B cell (primary cell): Measurements from ENCODE around the gene PRDM5. TPM values are rescaled to one million over a fixed set of nuclear protein-coding genes. Genes with fewer than 3 reads are reported as not detected.

Source experiments
- ATAC-seq: fragments of 200-7000 bp; cut with Tn5 transposase; one replicate; pipeline ENCODE4 v1.10.0; 2021; ENCODE audit warnings: low read depth, mild to moderate bottlenecking, moderate number of reproducible peaks, moderate library complexity
- CTCF ChIA-PET: fragments of 350-600 bp; sonication (Branson Sonifier 250); formaldehyde crosslinking; loops from one replicate; lab custom pipeline; 2021; ENCODE audit warnings: antibody characterized with exemption, inconsistent platforms; lab: Charles Lee
- POLR2A ChIA-PET: fragments of 350-600 bp; sonication (Branson Sonifier 250); formaldehyde crosslinking; loops from one replicate; lab custom pipeline; 2021; ENCODE audit warnings: antibody characterized with exemption; lab: Charles Lee
- DNase-seq: peaks from one replicate; pipeline ENCODE4 v3.0.0; 2013
- H2AFZ ChIP-seq: 2 replicates; pipeline ENCODE4 v1.6.1; 2012; ENCODE audit warnings: mild to moderate bottlenecking, low read depth, low read length; ENCODE audit not compliant: insufficient read depth, poor library complexity, severe bottlenecking
- H3K27ac ChIP-seq, 2 donors: 1 replicate in 1 of 2; 2 replicates in 1 of 2; pipeline ENCODE4 v1.5.1; 2012 to 2013; ENCODE audit warnings: low read length in 2 of 2, mild to moderate bottlenecking in 2 of 2, moderate library complexity in 1 of 2
- H3K27me3 ChIP-seq, 4 experiments: fragments of 200-600 bp in 1 of 4; sonication (generic) in 1 of 4; replicated peaks in 1 of 4; 1 replicate in 2 of 4; 2 replicates in 2 of 4; pipeline versions ENCODE4 v1.6.1 to v1.7.0; 2013 to 2016; ENCODE audit warnings: low read length in 3 of 4, mild to moderate bottlenecking in 2 of 4, mixed read lengths in 1 of 4, moderate library complexity in 1 of 4; ENCODE audit not compliant: insufficient read depth in 4 of 4, control insufficient read depth in 3 of 4; ENCODE audit errors: control extremely low read depth in 1 of 4
- H3K36me3 ChIP-seq, 2 experiments: replicated peaks in 1 of 2; 1 replicate in 1 of 2; 2 replicates in 1 of 2; pipeline versions ENCODE4 v1.6.1 to v1.7.1; 2013; ENCODE audit warnings: low read length in 1 of 2; ENCODE audit not compliant: insufficient read depth in 2 of 2, control insufficient read depth in 1 of 2; ENCODE audit errors: control extremely low read depth in 1 of 2, extremely low read depth in 1 of 2
- H3K4me1 ChIP-seq, 2 donors: fragments of 200-600 bp in 1 of 2; sonication (generic) in 1 of 2; 1 replicate in 1 of 2; 2 replicates in 1 of 2; pipeline versions ENCODE4 v1.5.1 to v1.6.1; 2013 to 2017; ENCODE audit warnings: low read length in 2 of 2; ENCODE audit not compliant: control insufficient read depth in 2 of 2, insufficient read depth in 2 of 2
- H3K4me2 ChIP-seq: replicated peaks from 2 replicates; pipeline ENCODE3; 2012; ENCODE audit warnings: mild to moderate bottlenecking, low read depth, low read length; ENCODE audit not compliant: poor library complexity, severe bottlenecking
- H3K4me3 ChIP-seq, 5 experiments: fragments of 200-600 bp in 1 of 5; sonication (generic) in 1 of 5; 1 replicate in 3 of 5; 2 replicates in 2 of 5; pipeline versions ENCODE4 v1.5.1 to v1.7.0; 2011 to 2016; ENCODE audit warnings: low read length in 4 of 5, mild to moderate bottlenecking in 4 of 5, low read depth in 2 of 5, control low read depth in 1 of 5, moderate library complexity in 1 of 5; ENCODE audit not compliant: insufficient read depth in 1 of 5; ENCODE audit errors: control extremely low read depth in 1 of 5, extremely low read depth in 1 of 5
- H3K79me2 ChIP-seq: fragments of 200-600 bp; sonication (generic); one replicate; pipeline ENCODE4 v1.6.0; 2016; ENCODE audit warnings: low read length; ENCODE audit not compliant: control insufficient read depth, insufficient read depth
- H3K9ac ChIP-seq: fragments of 200-600 bp; sonication (generic); 2 replicates; pipeline ENCODE4 v1.6.1; 2017; ENCODE audit warnings: mild to moderate bottlenecking, low read length, moderate library complexity
- H3K9me3 ChIP-seq, 3 donors: one replicate each; pipeline versions ENCODE4 v1.6.1 to v1.7.1; 2013; ENCODE audit warnings: low read length in 2 of 3; ENCODE audit not compliant: control insufficient read depth in 2 of 3, insufficient read depth in 1 of 3; ENCODE audit errors: control extremely low read depth in 1 of 3
- H4K20me1 ChIP-seq: 2 replicates; pipeline ENCODE4 v1.6.0; 2012; ENCODE audit warnings: mild to moderate bottlenecking, low read length; ENCODE audit not compliant: insufficient read depth, control insufficient read depth, poor library complexity, severe bottlenecking
- H3K27ac Mint-ChIP-seq: one replicate; pipeline ENCODE4 v1.8.0; 2021; ENCODE audit warnings: mixed read lengths
- H3K27me3 Mint-ChIP-seq: one replicate; pipeline ENCODE4 v1.8.0; 2021; ENCODE audit warnings: mixed read lengths
- H3K4me1 Mint-ChIP-seq: one replicate; pipeline ENCODE4 v1.8.0; 2021; ENCODE audit warnings: mixed read lengths
- H3K4me3 Mint-ChIP-seq: one replicate; pipeline ENCODE4 v1.8.0; 2021; ENCODE audit warnings: mixed read lengths
- H3K9me3 Mint-ChIP-seq: one replicate; pipeline ENCODE4 v1.8.0; 2022; ENCODE audit warnings: mixed read lengths; ENCODE audit not compliant: insufficient read depth
- CTCF ChIP-seq: fragments of 200-600 bp; IDR thresholded peaks from one replicate; pipeline ENCODE4 v1.8.0; 2022; ENCODE audit warnings: antibody characterized with exemption, mild to moderate bottlenecking
- EZH2 ChIP-seq: IDR thresholded peaks from 2 replicates; pipeline ENCODE4 v1.6.1; 2012; ENCODE audit warnings: borderline replicate concordance, low read depth, mild to moderate bottlenecking, moderate library complexity, low read length; ENCODE audit not compliant: insufficient read depth, poor library complexity, severe bottlenecking
- WGBS: methylation state at CpG from one replicate; pipeline ENCODE4 v1.1.5; 2013; ENCODE audit warnings: missing lambda C conversion rate; ENCODE audit not compliant: insufficient coverage; 5-methylcytosine and 5-hydroxymethylcytosine counted together
- intact Hi-C: fragments of 100-400 bp; cut with micrococcal nuclease; formaldehyde crosslinking; loops from one replicate; pipeline ENCODE4 v1.10.0; 2022
- polyA plus RNA-seq: library from polyadenylated mRNA; depleted of rRNA; stranded (reverse); fragments of >200 nt; gene quantifications from 2 replicates; pipeline ENCODE4 v1.2.3, GENCODE V29; 2012
- total RNA-seq, 2 donors: library from RNA; stranded (reverse); fragments of 120-200 nt in 1 of 2; gene quantifications; 1 replicate in 1 of 2; 2 replicates in 1 of 2; pipeline versions ENCODE4 v1.2.3 to v1.2.4, GENCODE V29; 2013 to 2022

PRDM5 gene
- total and polyA plus RNA-seq, 2 donors (not counting 1 experiment from before 2014, with no cell fraction given): not detected

GRCh38 chr4:120683897-120684540 lies 238.5 kb downstream of the PRDM5 start:
- no peaks in the 10 kb centered on the region for H4K20me1 ChIP-seq
- no peaks in the 10 kb centered on the region for H3K36me3 ChIP-seq
- no peak overlapping the region for H2AFZ ChIP-seq
- no peak overlapping the region for H3K27ac ChIP-seq
- no peak for DNase-seq
- Mint-ChIP-seq H3K27me3 (no peaks in the 10 kb centered on the region), H3K9me3 (peaks cover 3% of the 10 kb centered on the region), H3K4me3 (no peak overlapping the region), H3K4me1 (no peaks in the 10 kb centered on the region), H3K27ac (no peak overlapping the region)
- ATAC-seq: no peak
- ChIA-PET POLR2A (no interaction called here), CTCF (no interaction called here)
- H3K79me2 ChIP-seq: no peaks in the 10 kb centered on the region
- H3K9me3 ChIP-seq: no peaks in the 10 kb centered on the region
- H3K4me3 ChIP-seq: no peak overlapping the region
- intact Hi-C loops: no loop called here
- no CpG with 5 or more reads among the region's 6 CpGs for WGBS
- no peak overlapping the region for H3K4me2 ChIP-seq
- no peak overlapping the region for H3K9ac ChIP-seq
- H3K27me3 ChIP-seq: no peaks in the 10 kb centered on the region
- no peaks in the 10 kb centered on the region for H3K4me1 ChIP-seq
- TF ChIP-seq CTCF (no peak), EZH2 (no peak)

- DNase-seq: no peak
- Histone ChIP-seq H4K20me1 (no peaks in the 10 kb centered on the region), H3K9ac (no peak overlapping the region), H3K79me2 (no peaks in the 10 kb centered on the region), H2AFZ (no peak overlapping the region), H3K4me3 (no peak overlapping the region), H3K4me2 (no peak overlapping the region), H3K36me3 (no peaks in the 10 kb centered on the region), H3K27ac (no peak overlapping the region), H3K4me1 (no peaks in the 10 kb centered on the region), H3K9me3 (no peaks in the 10 kb centered on the region), H3K27me3 (no peaks in the 10 kb centered on the region)
- H3K27ac Mint-ChIP-seq: no peak overlapping the region
- H3K4me1 Mint-ChIP-seq: no peaks in the 10 kb centered on the region
- ChIA-PET POLR2A (no interaction called here), CTCF (no interaction called here)
- no peaks in the 10 kb centered on the region for H3K27me3 Mint-ChIP-seq
- 80% methylated on average over 3 of the region's 3 CpGs for WGBS
- intact Hi-C loops: no loop called here
- peaks cover 3% of the 10 kb centered on the region for H3K9me3 Mint-ChIP-seq
- TF ChIP-seq EZH2 (no peak), CTCF (no peak)
- no peak overlapping the region for H3K4me3 Mint-ChIP-seq
- no peak for ATAC-seq
These were observed 239.5 kb downstream of the PRDM5 start for GRCh38 chr4:120682981-120683380.
